ENCODE data around the gene SEZ6. TPM values are rescaled to one million over a fixed set of nuclear protein-coding genes. Genes with fewer than 3 reads are reported as not detected.

Gene SEZ6
- total and polyA plus RNA-seq, 2 donors (not counting 1 experiment from before 2014, with no cell fraction given), result not detected

DNA sequence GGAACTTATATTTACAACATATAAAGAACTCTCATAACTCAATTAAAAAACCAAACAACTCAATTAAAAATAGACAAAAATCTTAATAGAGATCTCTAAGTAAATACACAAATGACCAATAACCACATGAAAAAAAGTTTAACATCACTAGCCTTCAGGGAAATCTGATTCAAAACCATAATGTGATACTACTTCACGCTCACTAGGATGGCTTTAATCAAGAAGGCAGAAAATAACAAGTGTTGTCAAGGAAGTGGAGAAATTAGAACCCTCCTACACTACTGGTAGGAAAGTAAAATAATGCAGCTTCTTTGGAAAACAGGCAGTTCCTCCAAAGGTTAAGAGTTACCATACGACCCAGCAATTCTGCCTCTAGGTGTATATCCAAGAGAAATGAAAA lies 62.9 kb downstream of the SEZ6 start:
- TF ChIP-seq, protein P1, sequence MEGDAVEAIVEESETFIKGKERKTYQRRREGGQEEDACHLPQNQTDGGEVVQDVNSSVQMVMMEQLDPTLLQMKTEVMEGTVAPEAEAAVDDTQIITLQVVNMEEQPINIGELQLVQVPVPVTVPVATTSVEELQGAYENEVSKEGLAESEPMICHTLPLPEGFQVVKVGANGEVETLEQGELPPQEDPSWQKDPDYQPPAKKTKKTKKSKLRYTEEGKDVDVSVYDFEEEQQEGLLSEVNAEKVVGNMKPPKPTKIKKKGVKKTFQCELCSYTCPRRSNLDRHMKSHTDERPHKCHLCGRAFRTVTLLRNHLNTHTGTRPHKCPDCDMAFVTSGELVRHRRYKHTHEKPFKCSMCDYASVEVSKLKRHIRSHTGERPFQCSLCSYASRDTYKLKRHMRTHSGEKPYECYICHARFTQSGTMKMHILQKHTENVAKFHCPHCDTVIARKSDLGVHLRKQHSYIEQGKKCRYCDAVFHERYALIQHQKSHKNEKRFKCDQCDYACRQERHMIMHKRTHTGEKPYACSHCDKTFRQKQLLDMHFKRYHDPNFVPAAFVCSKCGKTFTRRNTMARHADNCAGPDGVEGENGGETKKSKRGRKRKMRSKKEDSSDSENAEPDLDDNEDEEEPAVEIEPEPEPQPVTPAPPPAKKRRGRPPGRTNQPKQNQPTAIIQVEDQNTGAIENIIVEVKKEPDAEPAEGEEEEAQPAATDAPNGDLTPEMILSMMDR (conservative IDR thresholded peaks at IDR 0.05 in 1 of 2, IDR thresholded peaks at IDR 0.05 in 1 of 2; ENCODE audit: low read depth in 1 of 2, low read length in 2 of 2), result no peak
- TF ChIP-seq EZH2 (IDR thresholded peaks at IDR 0.05; ENCODE audit: low read length, missing control alignments), result no peak
- Histone ChIP-seq H3K4me2 (ENCODE audit: extremely low read depth, insufficient read depth, low read length) (no peak overlapping the region), H3K9ac (ENCODE audit: insufficient read depth, low read length) (no peak overlapping the region), H4K20me1 (ENCODE audit: control insufficient read depth, extremely low read depth, insufficient read depth, low read length) (no peaks in the 10 kb centered on the region), H3K27ac (ENCODE audit: insufficient read depth, low read length) (no peak overlapping the region), H3K79me2 (ENCODE audit: control insufficient read depth, insufficient read depth, low read length) (peaks cover 94% of the 10 kb centered on the region), H3K4me1 (ENCODE audit: control insufficient read depth, extremely low read depth, insufficient read depth, low read length) (peaks cover 8% of the 10 kb centered on the region), H3K4me3 (replicated peaks in 1 of 4; ENCODE audit: control extremely low read depth in 1 of 4, insufficient read depth in 1 of 4, low read depth in 3 of 4, low read length in 4 of 4) (no peak overlapping the region), H3K27me3 (ENCODE audit: control insufficient read depth, insufficient read depth, low read length) (no peaks in the 10 kb centered on the region), H2AFZ (ENCODE audit: low read length) (no peak overlapping the region), H3K36me3 (ENCODE audit: control insufficient read depth, insufficient read depth, low read length) (no peaks in the 10 kb centered on the region), H3K9me3 (ENCODE audit: control insufficient read depth, insufficient read depth, low read depth, low read length) (no peaks in the 10 kb centered on the region)
- DNase-seq (ENCODE audit: low read depth in 2 of 2), result no peak

DNA sequence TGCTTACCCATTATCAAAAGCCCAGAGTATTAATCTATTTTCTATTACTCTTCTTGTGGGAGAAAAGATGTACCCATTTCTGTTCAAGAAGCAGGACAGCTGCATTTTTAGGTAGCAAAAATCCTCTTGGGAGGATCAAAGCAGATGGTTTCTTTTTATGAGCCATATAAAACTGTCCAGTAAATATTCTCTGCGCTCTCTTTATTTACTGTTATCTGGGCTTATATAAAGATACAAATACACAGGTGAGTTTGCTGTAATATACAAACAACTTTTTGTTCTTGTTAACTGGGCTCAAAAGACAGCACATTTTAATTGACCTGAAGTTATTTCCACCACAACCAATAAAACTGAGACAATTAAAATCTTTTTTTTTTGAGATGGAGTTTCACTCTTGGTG lies 64.6 kb downstream of the SEZ6 start:
- no peak overlapping the region for H2AFZ ChIP-seq (ENCODE audit: low read length)
- H3K36me3 ChIP-seq (ENCODE audit: control insufficient read depth, insufficient read depth, low read length), result no peaks in the 10 kb centered on the region
- H3K9me3 ChIP-seq (ENCODE audit: control insufficient read depth, insufficient read depth, low read depth, low read length), result no peaks in the 10 kb centered on the region
- DNase-seq (ENCODE audit: low read depth in 2 of 2), result no peak
- H3K4me2 ChIP-seq (ENCODE audit: extremely low read depth, insufficient read depth, low read length), result no peak overlapping the region
- no peak overlapping the region for H3K4me3 ChIP-seq (replicated peaks in 1 of 4; ENCODE audit: control extremely low read depth in 1 of 4, insufficient read depth in 1 of 4, low read depth in 3 of 4, low read length in 4 of 4)
- peaks cover 2% of the 10 kb centered on the region for H3K4me1 ChIP-seq (ENCODE audit: control insufficient read depth, extremely low read depth, insufficient read depth, low read length)
- H3K79me2 ChIP-seq (ENCODE audit: control insufficient read depth, insufficient read depth, low read length), result peaks cover 91% of the 10 kb centered on the region
- no peak overlapping the region for H3K27ac ChIP-seq (ENCODE audit: insufficient read depth, low read length)
- no peaks in the 10 kb centered on the region for H3K27me3 ChIP-seq (ENCODE audit: control insufficient read depth, insufficient read depth, low read length)
- TF ChIP-seq EZH2 (IDR thresholded peaks at IDR 0.05; ENCODE audit: low read length, missing control alignments), result no peak
- TF ChIP-seq, protein P1 (conservative IDR thresholded peaks at IDR 0.05 in 1 of 2, IDR thresholded peaks at IDR 0.05 in 1 of 2; ENCODE audit: low read depth in 1 of 2, low read length in 2 of 2), result no peak
- H4K20me1 ChIP-seq (ENCODE audit: control insufficient read depth, extremely low read depth, insufficient read depth, low read length), result no peaks in the 10 kb centered on the region
- H3K9ac ChIP-seq (ENCODE audit: insufficient read depth, low read length), result no peak overlapping the region

DNA sequence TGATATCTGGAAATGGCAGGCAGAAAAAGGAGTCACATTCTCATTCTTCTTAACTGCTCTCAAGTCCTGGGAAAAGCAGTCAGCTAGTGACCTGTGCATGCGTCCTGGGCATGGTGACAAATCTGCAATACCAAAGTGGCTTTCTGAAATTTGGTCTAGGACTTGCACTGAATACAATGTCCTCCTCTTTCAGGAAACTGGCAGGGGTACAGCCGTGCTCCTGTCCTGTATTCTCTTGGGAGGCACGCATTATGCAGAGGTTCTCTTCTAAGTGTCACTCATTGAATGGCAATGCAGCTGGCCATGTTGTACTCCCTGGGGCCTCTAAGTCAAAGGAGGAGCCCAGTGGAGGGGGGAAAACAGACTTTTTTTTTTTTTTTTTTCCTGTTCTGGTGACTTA lies 65.2 kb downstream of the SEZ6 start:
- Histone ChIP-seq H3K36me3 (ENCODE audit: control insufficient read depth, insufficient read depth, low read length) (no peaks in the 10 kb centered on the region), H4K20me1 (ENCODE audit: control insufficient read depth, extremely low read depth, insufficient read depth, low read length) (no peaks in the 10 kb centered on the region)
- TF ChIP-seq, protein P1 (conservative IDR thresholded peaks at IDR 0.05 in 1 of 2, IDR thresholded peaks at IDR 0.05 in 1 of 2; ENCODE audit: low read depth in 1 of 2, low read length in 2 of 2), result no peak
- no peak for TF ChIP-seq EZH2 (IDR thresholded peaks at IDR 0.05; ENCODE audit: low read length, missing control alignments)

More for the DNA sequence above, 65.2 kb downstream of the SEZ6 start:
- Histone ChIP-seq H2AFZ (ENCODE audit: low read length) (no peak overlapping the region), H3K79me2 (ENCODE audit: control insufficient read depth, insufficient read depth, low read length) (peaks cover 92% of the 10 kb centered on the region), H3K27ac (ENCODE audit: insufficient read depth, low read length) (no peak overlapping the region), H3K4me2 (ENCODE audit: extremely low read depth, insufficient read depth, low read length) (no peak overlapping the region), H3K4me1 (ENCODE audit: control insufficient read depth, extremely low read depth, insufficient read depth, low read length) (peaks cover 6% of the 10 kb centered on the region), H3K27me3 (ENCODE audit: control insufficient read depth, insufficient read depth, low read length) (no peaks in the 10 kb centered on the region), H3K9me3 (ENCODE audit: control insufficient read depth, insufficient read depth, low read depth, low read length) (no peaks in the 10 kb centered on the region), H3K4me3 (replicated peaks in 1 of 4; ENCODE audit: control extremely low read depth in 1 of 4, insufficient read depth in 1 of 4, low read depth in 3 of 4, low read length in 4 of 4) (no peak overlapping the region), H3K9ac (ENCODE audit: insufficient read depth, low read length) (no peak overlapping the region)
- no peak for DNase-seq (ENCODE audit: low read depth in 2 of 2)
